Measurements from ENCODE around the gene PEX10. TPM values are rescaled to one million over a fixed set of nuclear protein-coding genes. Genes with fewer than 3 reads are reported as not detected.
A peak's percentile ranks its signal among the peaks of the same experiment; 100 is the strongest.

The PEX10 gene
- total RNA-seq, 1 donor from 2014 or later = 26.5 TPM

- no peak for DNase-seq (ENCODE audit: low read depth)
- no peak for TF ChIP-seq CTCF (conservative IDR thresholded peaks at IDR 0.05; ENCODE audit: low read depth, low read length)
- no peak overlapping the region for H3K4me3 ChIP-seq (ENCODE audit: low read depth, low read length)
Observed at GRCh38 chr1:2417833-2418225, 5.5 kb upstream of the PEX10 start.

GRCh38 chr1:2417083-2417832, 4.9 kb upstream of the PEX10 start:
- TF ChIP-seq CTCF (conservative IDR thresholded peaks at IDR 0.05; ENCODE audit: low read depth, low read length) = no peak
- DNase-seq (ENCODE audit: low read depth) = no peak
- no peak overlapping the region for H3K4me3 ChIP-seq (ENCODE audit: low read depth, low read length)

- no peak for DNase-seq (ENCODE audit: low read depth)
Observed at GRCh38 chr1:2416403-2416802, 4.0 kb upstream of the PEX10 start.

GRCh38 chr1:2415801-2416208, 3.4 kb upstream of the PEX10 start:
- no peak overlapping the region for H3K4me3 ChIP-seq (ENCODE audit: low read depth, low read length)
- no peak for TF ChIP-seq CTCF (conservative IDR thresholded peaks at IDR 0.05; ENCODE audit: low read depth, low read length)
- DNase-seq (ENCODE audit: low read depth) = no peak

More at GRCh38 chr1:2416403-2416802, 4.0 kb upstream of the PEX10 start:
- no peak overlapping the region for H3K4me3 ChIP-seq (ENCODE audit: low read depth, low read length)
- no peak for TF ChIP-seq CTCF (conservative IDR thresholded peaks at IDR 0.05; ENCODE audit: low read depth, low read length)

- no peak overlapping the region for H3K4me3 ChIP-seq (ENCODE audit: low read depth, low read length)
- DNase-seq (ENCODE audit: low read depth) = no peak
- no peak for TF ChIP-seq CTCF (conservative IDR thresholded peaks at IDR 0.05; ENCODE audit: low read depth, low read length)
Observed at GRCh38 chr1:2415337-2415736, 3.0 kb upstream of the PEX10 start.

GRCh38 chr1:2414297-2414958, 2.1 kb upstream of the PEX10 start:
- no peak for DNase-seq (ENCODE audit: low read depth)
- peak overlapping the region; percentile 75 for H3K4me3 ChIP-seq (ENCODE audit: low read depth, low read length)
- peak; percentile 86 for TF ChIP-seq CTCF (conservative IDR thresholded peaks at IDR 0.05; ENCODE audit: low read depth, low read length)

Measured in epithelial cell of proximal tubule (primary cell).